NOMO-1 treated with dmso at 0.1 percent for 144 hours (cell line): ENCODE results near the gene GPATCH1.

Experiments
- DNase-seq: peaks from one replicate; lab custom pipeline; 2025; ENCODE audit not compliant: unreplicated experiment; lab: John Stamatoyannopoulos, UW

Gene GPATCH1

DNA sequence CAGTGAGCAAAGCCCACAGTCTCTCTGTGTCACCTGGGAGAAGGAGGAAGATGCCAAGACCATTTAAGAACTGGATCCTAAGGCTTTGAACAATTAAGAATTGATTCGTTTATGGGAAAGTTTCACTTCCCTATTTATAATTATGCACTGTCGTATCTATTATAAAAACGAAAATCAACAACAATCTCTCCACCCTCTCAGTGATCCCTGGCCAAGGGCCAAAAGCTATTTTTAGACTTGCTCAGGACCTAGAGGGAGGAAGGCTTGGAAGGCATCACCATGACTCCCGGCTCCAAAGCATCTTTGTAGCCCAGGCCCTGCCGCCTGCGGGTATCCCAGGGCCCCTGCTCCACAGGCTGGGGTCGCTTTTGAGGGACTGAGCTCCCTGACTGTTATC is 17.6 kb upstream of the GPATCH1 start:
- peak; percentile 3 for DNase-seq

DNA sequence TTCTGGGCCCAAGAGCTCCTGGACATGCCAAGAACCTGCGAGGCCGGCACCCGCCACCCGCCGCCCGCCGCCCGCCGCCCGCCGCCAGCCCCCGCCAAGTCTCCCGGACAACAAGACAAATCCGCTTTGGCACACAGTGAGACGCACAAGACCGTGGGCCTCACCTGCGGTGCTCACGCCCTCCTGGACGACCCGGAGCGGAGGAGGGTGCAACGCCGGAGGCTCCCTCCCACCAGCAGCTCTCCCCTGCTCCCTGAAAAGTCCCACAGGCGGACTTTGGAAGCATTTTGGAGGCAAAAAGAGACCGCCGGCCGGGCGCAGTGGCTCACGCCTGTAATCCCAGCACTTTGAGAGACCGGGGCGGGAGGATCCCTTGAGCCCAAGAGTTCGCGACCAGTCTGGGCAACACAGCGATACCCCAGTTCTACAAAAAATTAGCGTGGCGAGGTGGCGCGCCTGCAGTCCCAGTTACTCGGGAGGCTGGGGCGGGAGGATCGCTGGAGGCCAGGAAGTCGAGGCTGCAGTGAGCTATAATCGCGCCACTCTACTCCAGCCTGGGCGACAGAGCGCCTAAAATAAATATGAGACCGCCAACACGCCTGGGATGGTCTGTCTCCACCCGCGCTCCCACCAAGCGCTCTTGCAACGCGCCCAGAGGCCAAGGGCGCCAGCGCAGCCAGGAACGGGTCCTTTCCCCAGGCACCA is 17.1 kb upstream of the GPATCH1 start:
- no peak for DNase-seq

DNA sequence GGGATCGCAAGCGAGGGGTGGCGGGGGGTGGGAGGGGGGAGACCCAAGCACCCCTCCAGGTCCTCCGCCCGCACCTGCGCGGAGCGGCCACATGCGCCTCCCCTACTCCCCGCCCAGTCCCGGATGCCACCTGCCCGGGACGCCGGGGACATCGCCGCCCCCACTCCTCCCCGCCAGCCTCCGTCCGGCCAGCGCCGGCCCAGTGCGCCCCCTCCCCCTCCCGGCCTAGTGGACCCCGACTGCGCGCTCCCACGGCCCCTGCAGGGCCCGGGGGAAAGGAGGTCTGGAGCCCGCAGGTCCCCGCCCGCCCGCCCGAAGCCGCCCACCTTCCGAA is 16.6 kb upstream of the GPATCH1 start:
- DNase-seq = no peak

DNA sequence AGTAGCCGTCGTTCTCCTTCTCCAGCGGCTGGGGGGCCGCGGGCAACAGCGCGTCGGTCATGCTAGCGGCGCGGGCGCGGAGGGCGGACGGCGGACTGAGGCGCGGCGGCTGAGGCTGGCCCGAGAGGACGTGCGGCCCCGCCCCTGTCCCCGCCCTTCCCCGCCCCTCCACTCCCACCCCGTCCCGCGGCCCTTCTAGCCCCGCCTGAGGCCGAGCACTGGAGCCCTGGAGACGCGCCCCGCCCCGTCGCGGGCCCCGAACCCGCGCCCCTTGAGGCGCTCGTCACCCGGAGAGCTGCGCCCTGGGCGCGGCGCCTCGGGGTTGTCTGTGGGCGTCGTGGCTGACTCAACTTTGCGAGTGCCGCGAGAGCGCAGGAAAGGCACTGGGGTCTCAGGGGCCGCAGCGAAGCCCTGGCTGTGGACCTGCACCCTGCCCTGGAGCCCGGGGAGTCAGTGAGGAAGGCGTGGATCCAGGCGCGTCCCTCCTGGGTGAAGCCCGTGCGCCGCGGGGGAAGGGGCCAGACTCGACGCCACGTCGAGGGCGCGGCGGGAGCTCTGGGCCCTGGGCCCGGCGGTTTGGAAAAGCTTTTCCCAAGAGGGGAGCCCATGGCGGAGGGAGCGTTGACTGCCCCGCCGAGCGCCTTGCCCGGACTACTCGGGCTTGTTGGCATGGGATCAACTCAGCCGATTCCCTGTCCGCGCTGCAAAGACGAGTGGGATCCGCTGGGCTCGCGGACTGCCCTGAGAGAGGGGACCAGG is 16.0 kb upstream of the GPATCH1 start, which contains the start of gene RHPN2:
TSS of gene RHPN2 (minus strand) at position 97 of the 759 bp plus-strand sequence. CDS start at position 61, 36 bp downstream.
- peak; percentile 32 for DNase-seq

DNA sequence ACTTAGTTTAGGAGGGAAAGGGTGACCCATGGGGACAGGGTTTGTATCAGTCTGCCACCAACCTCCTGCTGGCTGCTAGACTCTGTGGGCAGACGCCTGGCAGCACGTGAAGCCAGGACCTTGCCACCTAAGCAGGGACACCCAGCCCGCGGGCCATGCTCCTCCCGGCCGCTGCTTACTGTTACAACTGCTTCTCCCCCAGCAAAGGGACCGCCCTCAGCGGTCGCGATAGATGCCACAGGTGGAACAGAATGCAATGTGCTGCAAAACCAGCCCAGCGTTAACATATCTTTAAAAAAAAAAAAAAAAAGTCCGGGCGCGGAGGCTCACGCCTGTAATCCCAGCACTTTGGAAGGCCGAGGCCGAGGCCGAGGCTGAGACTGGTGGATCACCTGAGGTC is 14.4 kb upstream of the GPATCH1 start:
- DNase-seq = no peak

DNA sequence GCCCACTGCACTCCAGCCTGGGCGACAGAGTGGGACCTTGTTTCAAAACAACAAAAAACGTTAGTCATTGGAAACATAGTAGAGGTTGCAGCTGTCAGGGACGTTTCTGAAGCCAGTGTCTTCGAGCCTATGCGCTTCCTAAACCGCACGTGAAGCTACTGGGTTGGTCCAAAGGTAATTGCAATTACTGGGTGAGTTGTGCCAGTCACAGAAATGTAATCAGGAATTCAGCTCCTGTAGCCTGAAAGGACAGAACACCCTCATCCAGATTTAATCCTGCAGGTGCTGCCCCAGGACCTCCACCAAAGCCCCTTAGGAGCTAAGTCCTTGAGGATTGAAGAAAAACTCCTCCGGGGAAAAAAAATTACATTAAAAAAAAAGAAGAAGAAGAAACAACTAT is 13.9 kb upstream of the GPATCH1 start:
- no peak for DNase-seq

DNA sequence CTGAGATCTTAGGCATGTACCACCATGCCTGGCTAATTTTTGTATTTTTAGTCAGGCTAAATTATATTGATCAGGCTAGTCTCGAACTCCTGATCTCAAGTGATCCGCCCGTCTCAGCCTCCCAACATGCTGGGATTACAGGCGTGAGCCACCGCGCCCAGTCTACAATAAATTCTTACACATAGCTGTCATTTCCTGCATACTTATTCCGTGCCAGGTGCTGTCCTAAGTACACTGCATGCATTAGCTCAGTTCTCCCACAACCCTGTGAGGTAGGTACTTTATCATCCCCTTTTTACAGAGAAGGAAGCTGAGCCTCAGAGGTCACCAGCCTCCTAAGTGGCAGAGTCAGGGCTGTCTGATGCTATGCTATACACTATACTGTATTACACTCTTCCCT is 9.1 kb upstream of the GPATCH1 start:
- DNase-seq = no peak

DNA sequence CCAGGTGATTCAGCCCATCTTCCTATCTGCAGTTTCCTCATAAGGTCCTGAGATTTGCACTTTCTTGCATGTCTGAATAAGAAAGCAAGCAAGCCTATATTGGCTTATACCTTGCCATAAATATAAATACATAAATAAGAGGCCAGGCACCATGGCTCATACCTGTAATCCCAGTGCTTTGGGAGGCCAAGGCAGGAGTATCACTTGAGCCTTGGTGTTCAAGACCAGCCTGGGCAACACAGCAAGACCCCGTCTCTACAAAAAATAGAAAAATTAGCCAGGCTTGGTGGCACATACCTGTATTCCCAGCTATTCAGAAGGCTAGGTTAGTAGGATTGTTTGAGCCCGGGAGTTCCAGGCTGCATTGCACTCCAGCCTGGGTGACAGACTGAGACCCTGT is 5.5 kb upstream of the GPATCH1 start:
- DNase-seq = no peak

DNA sequence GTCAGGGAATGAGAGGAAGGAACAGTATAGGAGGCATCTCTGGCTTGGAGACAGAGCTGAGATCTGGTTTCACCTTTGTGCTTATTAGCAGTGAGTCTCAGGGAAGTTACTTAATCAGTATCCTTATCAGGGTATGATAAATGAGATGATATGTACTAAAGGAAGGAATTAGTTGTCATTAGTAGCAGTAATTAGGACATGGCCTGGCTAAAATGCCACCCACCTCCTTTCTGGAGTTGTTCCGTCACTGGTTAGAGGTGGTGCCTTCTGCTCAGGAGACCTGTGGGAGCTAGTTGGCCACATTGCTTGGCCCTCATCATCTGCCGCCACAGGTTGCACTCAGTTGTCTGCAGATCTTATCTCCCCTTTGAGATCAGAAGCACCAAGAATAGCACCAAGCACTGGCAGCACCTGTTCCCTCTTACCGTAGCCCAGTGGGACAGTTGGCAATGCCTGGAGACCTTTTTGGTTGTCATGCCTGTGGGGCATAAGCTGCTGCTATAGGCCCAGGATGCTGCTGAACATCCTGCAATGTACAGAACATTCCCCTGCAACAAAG is 4.7 kb downstream of the GPATCH1 start:
- DNase-seq = no peak

DNA sequence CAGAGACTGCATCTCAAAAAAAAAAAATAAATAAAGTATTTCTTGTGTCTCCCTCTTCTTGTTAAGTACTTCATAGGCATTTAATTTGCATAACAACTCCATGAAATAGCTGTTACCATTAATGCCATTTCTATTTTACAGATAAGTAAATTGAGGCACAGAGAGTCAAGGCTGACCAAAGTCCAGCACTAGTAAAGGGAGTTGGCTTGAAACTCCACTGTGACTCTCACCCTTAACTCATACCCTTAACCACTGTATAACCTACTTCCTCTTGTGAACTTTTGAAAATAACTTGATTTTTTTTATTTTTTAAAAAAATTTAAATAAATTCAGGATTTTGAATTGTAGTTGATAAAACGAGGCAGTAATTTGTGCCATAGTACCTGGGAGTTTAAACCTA is 6.0 kb downstream of the GPATCH1 start:
- no peak for DNase-seq

DNA sequence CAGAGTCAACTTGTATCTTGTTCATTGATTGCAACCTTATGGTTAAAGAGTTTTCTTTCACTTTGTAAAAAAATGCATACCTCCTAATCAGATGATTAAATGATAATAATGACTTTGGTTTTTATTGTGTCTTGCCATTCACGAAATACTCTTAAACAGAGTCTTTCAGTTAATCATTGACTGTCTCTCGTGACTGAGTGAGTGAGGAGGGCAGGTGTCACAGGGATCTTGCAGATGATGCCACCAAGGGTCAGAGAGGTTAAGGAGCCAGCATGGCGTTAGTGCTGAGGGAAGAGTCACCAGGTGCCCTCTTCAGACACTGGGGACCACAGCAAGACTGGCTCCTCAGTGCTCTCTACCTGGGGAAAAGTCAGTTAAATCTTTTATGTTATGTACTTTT is 8.0 kb downstream of the GPATCH1 start:
- no peak for DNase-seq

DNA sequence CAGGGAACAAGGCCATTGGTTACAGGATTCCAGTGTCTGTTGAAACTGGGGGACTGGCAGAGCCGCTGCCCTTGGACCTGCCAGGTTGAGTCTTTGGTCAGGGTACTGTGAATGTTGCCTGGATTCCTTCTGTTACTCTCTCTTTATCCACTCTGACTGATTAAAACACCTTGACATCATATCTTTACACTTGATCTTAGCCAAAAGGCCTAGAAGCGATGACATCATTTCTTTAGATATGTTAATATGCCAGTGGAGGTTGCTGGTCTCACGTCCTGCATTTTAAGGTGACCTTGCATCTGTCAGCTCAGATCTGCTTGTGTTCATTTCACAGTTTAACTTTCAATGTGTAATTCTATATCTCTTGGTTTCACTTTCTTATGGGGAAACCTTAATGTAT is 9.2 kb downstream of the GPATCH1 start:
- no peak for DNase-seq

DNA sequence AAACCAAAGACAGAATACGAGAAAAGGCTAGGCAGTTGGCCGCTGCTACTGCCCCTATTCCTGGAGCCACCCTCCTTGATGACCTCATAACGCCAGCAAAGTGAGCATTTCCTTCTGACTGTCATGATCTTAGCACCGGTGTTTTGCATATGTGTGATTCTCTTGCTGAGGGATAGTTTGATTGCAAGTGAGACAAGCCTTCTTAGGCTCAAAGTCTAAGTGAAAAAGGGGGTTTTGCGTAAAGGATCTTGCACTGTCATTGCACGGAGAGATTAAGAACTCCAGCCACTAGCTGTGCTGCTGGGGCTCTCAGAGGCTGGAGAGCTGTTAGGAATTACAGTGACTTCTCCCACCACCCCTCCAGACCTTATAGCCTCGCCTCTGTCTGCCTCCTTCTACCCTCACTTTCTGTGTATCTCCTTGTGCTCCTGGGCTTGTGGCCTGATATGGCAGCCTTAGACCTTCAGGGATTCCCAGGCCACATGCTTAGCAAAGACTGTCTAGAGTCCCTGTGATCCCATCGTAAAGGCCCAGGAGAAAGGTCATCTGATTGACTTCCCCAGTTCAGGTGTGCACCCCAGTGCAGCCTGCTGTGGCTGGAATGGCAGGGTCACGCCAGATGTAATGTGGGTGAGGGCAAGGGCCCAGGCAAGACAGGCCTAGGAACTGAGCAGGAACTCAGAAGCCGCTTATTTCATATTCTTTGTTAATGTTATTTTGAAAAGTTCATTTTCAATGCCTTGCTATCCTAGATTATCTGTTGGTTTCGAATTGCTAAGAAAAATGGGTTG is 12.6 kb downstream of the GPATCH1 start:
- DNase-seq = no peak

DNA sequence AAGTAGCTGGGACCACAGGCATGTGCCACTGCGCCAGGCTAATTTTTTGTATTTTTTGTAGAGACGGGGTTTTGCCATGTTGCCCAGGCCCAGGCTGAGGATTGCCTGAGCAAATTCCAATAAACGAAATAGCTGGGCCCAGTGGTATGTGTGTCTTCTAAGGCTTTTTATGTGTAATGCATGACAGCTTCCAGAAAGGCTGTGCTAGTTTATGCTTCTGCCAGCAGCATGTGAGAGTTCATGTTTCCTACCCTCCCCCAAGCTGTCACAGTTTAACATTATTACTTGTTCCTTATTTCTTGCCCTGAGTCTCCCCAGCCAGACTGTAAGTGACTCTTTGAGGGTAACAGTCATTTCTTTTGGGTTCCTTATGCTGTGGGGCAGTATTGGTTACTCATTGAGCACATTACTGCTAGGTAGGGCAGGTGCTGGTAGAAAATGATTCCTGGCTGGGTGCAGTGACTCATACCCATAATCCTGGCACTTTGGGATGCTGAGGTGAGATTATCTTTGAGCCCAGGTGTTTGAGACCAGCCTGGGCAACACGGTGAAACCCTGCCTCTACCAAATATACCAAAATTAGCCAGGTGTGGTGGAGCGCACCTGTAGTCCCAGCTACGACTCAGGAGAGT is 13.6 kb downstream of the GPATCH1 start:
- DNase-seq = no peak

DNA sequence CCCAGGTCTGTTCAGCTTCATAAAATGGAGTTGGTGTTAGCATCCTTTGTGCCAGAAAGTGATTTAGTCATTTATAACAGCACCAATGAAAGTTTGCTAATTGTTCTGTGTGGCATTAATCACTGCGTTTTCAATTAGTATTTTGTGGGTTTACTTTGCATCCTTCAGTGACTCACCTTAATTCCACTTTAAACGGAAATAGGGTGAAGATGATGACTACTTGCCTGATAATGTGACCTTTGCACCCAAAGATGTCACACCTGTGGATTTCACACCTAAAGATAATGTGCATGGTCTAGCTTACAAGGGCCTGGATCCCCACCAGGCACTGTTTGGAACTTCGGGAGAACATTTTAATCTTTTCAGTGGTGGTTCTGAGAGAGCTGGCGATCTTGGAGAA is 15.0 kb downstream of the GPATCH1 start:
- DNase-seq = no peak

DNA sequence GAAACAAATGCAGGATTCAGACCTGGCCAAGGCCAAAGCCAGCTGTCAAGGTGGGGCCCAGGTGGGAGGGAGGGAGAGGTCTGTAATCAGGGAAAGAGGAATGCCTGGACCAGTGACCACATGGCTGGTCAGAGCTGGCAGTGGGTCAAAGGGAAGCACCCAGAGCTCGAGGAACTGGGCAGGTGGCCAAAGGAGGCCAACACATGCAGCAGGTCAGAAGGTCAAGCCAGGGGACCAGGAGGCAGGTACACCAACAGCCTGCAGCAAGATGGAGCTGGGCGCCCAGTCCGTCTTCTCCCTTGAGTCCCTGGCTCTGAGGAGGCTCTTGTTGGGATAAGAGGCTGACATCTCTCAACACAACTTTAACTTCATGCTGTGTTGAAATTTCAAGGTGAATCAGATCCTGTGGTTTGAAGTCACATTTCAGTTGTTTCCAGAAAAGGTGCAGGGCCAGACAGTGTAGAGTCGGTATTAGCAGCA is 17.1 kb downstream of the GPATCH1 start:
- DNase-seq = no peak

DNA sequence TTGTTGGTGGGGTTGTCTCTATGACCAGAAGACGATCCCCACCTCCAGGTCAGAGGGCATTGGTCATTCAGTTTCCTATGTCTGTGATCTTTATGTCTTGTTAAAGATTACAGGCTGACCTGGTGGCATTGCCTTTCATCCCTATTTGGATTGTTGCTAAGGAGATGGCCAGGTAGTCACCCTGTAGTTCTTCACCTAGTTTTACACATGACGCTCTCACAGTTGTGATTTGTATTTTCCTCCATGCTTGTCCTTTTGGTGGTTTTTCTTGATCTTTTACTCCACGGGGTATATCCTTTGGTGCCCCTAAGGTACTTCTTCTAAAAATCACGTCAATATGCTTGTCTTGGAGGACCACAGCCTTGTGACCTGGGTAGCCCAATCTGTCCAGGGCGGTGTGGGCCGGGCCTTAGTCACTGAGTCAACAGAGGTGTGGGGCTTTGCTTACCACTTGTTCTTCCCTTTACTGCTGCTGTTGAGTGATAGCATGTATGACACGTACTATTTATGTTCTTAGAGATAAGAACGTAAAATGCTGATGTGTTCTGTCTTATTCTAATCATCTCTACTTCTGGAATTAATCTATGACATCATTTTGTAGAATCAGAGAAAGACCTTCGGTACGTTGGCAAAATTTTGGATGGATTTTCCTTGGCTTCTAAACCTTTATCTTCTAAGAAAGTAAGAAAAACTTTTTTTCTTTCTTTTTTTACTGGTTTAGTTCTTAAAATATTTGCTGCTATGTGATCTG is 20.1 kb downstream of the GPATCH1 start:
- DNase-seq = no peak

DNA sequence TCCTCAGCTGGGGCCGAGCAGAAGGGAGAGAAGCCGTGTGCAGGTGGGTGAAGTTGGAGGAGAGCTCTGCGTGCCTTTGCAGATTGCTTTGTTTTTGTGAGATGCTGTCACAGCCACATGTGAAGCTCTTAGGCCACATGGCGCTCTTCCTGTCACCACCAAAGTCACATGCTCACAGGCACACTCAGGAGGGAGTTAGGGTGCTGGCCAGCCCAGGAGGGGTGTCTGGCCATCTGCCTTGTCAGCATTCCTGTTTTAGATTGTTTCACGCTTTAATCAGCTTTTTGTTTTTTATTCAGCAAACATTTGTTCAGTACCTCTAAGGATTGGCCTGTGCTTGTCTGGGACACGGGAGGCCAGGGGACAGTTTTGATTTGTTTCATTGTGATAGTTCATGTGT is 21.9 kb downstream of the GPATCH1 start:
- no peak for DNase-seq

DNA sequence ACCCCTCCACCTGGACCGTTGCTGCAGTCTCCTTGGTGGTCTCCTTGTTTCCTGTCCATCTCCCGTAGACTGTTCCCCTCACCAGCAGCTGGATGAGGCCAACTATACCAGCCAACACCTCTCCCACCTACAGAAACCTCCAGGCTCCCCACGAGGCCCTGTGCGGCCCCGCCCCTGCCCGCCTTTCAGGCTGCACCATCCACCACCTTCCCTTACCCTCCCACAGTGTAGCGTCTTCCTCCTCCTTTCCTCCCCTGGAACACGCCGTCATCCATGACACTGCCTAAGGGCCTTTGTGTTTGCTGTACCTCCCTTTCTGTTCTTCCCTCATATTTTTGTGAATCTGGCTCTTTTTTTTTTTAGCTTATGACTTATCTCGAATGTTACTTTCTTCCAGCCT is 27.2 kb downstream of the GPATCH1 start:
- no peak for DNase-seq

DNA sequence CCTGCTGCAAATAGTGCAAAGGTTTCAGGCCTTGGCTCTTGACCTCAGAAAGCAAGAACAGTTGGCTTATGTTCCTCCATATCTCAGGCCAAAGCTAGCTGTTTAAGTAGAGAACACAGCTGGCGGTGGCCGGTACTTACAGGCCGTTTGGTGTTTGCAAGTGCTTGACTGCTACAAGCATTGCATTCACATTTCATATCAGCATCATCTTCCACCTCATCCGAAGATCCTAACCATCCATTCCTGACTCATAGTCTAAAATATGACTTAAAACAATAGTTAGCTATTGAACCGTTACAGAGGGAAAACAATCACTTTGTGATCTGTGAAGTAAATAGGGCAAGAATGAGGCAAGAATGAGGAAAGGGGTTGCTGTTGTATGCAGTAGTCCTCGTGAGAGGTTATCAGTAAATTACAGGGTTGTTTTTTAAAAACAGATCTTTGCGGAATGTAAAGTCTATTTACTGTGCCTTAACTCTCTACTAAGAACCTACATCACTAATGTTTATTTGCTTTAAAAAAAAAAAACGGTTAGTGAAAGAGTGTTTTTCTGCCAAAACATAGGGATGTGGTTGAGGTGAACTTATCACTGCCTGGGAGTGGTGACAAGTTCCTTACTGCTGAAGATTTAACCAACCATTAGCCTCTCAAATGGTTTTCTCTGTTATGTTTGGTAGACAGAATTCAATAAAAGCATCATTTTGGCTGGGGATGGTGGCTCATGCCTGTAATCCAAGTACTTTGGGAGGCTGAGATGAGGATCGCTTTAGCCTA is 29.3 kb downstream of the GPATCH1 start:
- no peak for DNase-seq
